HepG2 (cell line): ENCODE data around the gene EHD1. TPM values are rescaled to one million over a fixed set of nuclear protein-coding genes. Genes with fewer than 3 reads are reported as not detected.

Experiments
- KAT7 ChIP-seq: IDR thresholded peaks from 2 replicates; pipeline ENCODE4 v1.6.1; 2018; ENCODE audit warnings: borderline replicate concordance, missing compliant biosample characterization
- NONO ChIP-seq, 2 experiments: fragments of 450-650 bp in 1 of 2; sonication (generic) in 1 of 2; formaldehyde crosslinking in 1 of 2; IDR thresholded peaks in 1 of 2; conservative IDR thresholded peaks in 1 of 2; 2 replicates each; pipeline versions ENCODE4 v1.6.1 to v1.8.0; 2017 to 2022; ENCODE audit warnings: mild to moderate bottlenecking in 1 of 2, missing genetic modification reagents in 1 of 2, moderate library complexity in 1 of 2
- TAF15 ChIP-seq: fragments of 200-400 bp; formaldehyde crosslinking; IDR thresholded peaks from one replicate; pipeline ENCODE4 v1.6.1; 2018; ENCODE audit warnings: mild to moderate bottlenecking, low read depth, low read length; ENCODE audit not compliant: poor library complexity, severe bottlenecking
- ZNF737 ChIP-seq: sonication (generic); formaldehyde crosslinking; IDR thresholded peaks from 2 replicates; pipeline ENCODE4 v1.5.0; 2020; ENCODE audit warnings: missing genetic modification reagents, mild to moderate bottlenecking, borderline replicate concordance
- polyA plus RNA-seq, 8 experiments: library from polyadenylated mRNA; depleted of rRNA in 3 of 8; stranded (reverse) in 7 of 8; unstranded in 1 of 8; fragments of >200 nt; fragmentation: Illumina TruSeq in 4 of 8; extraction: Trizol in 4 of 8; gene quantifications; 2 replicates each; pipeline versions ENCODE4 v1.2.1 to v1.2.3, GENCODE V29; 2011 to 2016; ENCODE audit warnings: low read depth in 4 of 8, missing spikeins in 1 of 8, mixed read lengths in 1 of 8; ENCODE audit not compliant: insufficient read depth in 1 of 8
- total RNA-seq, 5 experiments: library from RNA; depleted of rRNA; stranded (reverse); fragments of >200 nt; fragmentation: Illumina TruSeq; extraction: Trizol; gene quantifications; 2 replicates each; pipeline ENCODE4 v1.2.3, GENCODE V29; 2016; ENCODE audit warnings: low read depth in 1 of 5
- TF ChIP-seq, protein P1 (sequence below): sonication (generic); formaldehyde crosslinking; IDR thresholded peaks from 2 replicates; pipeline ENCODE4 v1.5.1; 2020; ENCODE audit warnings: missing genetic modification reagents, mild to moderate bottlenecking, borderline replicate concordance
- TF ChIP-seq, protein P2 (sequence below): sonication (generic); formaldehyde crosslinking; IDR thresholded peaks from 2 replicates; pipeline ENCODE4 v1.8.0; 2023; ENCODE audit warnings: mild to moderate bottlenecking, missing genetic modification reagents
- TF ChIP-seq, protein P3 (sequence below): sonication (generic); formaldehyde crosslinking; IDR thresholded peaks from 2 replicates; pipeline ENCODE4 v1.4.0; 2020; ENCODE audit warnings: mild to moderate bottlenecking, missing genetic modification reagents

Gene EHD1
- total and polyA plus RNA-seq, 2 of the 13 experiments (the other 11 are each of a cell fraction or from before 2014, with no cell fraction given), result 23.6 to 26.6 TPM

DNA sequence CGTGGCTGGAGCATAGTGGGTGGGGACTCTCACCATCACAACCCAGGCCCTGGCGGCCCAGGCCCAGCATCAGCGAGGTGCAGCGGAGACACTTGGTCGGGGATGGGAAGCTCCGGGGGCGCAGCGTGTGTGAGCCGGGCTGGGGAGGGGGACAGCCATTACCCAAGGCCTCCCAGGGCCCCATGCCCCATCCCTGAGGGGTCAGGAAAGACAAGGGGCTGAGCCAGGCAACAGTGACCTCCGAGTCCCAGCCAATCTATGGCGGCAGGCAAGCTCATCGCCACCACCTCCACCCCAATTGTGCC is 45.3 kb downstream of the EHD1 start (continued):
- TF ChIP-seq, protein P1, sequence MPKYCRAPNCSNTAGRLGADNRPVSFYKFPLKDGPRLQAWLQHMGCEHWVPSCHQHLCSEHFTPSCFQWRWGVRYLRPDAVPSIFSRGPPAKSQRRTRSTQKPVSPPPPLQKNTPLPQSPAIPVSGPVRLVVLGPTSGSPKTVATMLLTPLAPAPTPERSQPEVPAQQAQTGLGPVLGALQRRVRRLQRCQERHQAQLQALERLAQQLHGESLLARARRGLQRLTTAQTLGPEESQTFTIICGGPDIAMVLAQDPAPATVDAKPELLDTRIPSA (CRISPR knock-in tag), result no peak
- TF ChIP-seq, protein P2, sequence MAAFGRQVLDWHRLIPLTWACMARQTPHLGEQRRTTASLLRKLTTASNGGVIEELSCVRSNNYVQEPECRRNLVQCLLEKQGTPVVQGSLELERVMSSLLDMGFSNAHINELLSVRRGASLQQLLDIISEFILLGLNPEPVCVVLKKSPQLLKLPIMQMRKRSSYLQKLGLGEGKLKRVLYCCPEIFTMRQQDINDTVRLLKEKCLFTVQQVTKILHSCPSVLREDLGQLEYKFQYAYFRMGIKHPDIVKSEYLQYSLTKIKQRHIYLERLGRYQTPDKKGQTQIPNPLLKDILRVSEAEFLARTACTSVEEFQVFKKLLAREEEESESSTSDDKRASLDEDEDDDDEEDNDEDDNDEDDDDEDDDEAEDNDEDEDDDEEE (CRISPR knock-in tag), result no peak
- TF ChIP-seq NONO (IDR thresholded peaks at IDR 0.05), result no peak
- TF ChIP-seq NONO (CRISPR knock-in tag; conservative IDR thresholded peaks at IDR 0.05), result no peak
- no peak for TF ChIP-seq TAF15
- TF ChIP-seq, protein P3, sequence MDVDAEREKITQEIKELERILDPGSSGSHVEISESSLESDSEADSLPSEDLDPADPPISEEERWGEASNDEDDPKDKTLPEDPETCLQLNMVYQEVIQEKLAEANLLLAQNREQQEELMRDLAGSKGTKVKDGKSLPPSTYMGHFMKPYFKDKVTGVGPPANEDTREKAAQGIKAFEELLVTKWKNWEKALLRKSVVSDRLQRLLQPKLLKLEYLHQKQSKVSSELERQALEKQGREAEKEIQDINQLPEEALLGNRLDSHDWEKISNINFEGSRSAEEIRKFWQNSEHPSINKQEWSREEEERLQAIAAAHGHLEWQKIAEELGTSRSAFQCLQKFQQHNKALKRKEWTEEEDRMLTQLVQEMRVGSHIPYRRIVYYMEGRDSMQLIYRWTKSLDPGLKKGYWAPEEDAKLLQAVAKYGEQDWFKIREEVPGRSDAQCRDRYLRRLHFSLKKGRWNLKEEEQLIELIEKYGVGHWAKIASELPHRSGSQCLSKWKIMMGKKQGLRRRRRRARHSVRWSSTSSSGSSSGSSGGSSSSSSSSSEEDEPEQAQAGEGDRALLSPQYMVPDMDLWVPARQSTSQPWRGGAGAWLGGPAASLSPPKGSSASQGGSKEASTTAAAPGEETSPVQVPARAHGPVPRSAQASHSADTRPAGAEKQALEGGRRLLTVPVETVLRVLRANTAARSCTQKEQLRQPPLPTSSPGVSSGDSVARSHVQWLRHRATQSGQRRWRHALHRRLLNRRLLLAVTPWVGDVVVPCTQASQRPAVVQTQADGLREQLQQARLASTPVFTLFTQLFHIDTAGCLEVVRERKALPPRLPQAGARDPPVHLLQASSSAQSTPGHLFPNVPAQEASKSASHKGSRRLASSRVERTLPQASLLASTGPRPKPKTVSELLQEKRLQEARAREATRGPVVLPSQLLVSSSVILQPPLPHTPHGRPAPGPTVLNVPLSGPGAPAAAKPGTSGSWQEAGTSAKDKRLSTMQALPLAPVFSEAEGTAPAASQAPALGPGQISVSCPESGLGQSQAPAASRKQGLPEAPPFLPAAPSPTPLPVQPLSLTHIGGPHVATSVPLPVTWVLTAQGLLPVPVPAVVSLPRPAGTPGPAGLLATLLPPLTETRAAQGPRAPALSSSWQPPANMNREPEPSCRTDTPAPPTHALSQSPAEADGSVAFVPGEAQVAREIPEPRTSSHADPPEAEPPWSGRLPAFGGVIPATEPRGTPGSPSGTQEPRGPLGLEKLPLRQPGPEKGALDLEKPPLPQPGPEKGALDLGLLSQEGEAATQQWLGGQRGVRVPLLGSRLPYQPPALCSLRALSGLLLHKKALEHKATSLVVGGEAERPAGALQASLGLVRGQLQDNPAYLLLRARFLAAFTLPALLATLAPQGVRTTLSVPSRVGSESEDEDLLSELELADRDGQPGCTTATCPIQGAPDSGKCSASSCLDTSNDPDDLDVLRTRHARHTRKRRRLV, result no peak
- TF ChIP-seq ZNF737 (CRISPR knock-in tag), result no peak
- no peak for TF ChIP-seq KAT7 (CRISPR knock-in tag)
